Airway epithelial cell (primary cell): ENCODE data around the gene ARMCX2. TPM values are rescaled to one million over a fixed set of nuclear protein-coding genes. Genes with fewer than 3 reads are reported as not detected.

Experiments used
- total RNA-seq: library from RNA; depleted of rRNA; stranded (reverse); fragments of >200 nt; gene quantifications from 2 replicates; pipeline ENCODE4 v1.2.3, GENCODE V29; 2015

Gene ARMCX2
- total RNA-seq = 20.0 and 25.5 TPM in 2 replicates

DNA sequence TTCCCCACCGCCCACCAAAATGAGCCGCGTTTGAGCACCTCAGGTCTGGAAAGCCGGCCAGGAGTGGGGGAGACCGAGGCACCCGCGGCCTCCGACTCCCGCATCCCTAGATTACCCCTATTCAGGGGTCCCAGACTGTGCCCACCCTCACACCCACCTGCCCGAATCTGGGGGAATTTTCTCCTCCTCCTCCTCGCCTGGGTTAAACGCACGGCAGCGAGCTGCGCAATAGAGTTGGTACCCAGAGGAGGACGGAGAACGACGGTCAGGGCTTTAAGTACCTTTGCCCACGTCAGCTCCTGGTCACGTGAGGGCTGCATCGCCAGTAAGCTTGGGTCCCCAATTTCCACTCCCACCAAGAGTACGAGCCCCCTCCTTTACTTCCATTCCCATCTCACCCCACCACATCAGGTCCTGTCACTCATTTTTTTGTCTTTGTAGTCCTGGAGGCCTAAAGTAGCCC lies at the start of gene ARMCX2:
Gene ARMCX2, minus strand, starts transcription at position 250 of the 463 bp plus-strand sequence. CDS start 2,262 bp downstream, outside the sequence.

DNA sequence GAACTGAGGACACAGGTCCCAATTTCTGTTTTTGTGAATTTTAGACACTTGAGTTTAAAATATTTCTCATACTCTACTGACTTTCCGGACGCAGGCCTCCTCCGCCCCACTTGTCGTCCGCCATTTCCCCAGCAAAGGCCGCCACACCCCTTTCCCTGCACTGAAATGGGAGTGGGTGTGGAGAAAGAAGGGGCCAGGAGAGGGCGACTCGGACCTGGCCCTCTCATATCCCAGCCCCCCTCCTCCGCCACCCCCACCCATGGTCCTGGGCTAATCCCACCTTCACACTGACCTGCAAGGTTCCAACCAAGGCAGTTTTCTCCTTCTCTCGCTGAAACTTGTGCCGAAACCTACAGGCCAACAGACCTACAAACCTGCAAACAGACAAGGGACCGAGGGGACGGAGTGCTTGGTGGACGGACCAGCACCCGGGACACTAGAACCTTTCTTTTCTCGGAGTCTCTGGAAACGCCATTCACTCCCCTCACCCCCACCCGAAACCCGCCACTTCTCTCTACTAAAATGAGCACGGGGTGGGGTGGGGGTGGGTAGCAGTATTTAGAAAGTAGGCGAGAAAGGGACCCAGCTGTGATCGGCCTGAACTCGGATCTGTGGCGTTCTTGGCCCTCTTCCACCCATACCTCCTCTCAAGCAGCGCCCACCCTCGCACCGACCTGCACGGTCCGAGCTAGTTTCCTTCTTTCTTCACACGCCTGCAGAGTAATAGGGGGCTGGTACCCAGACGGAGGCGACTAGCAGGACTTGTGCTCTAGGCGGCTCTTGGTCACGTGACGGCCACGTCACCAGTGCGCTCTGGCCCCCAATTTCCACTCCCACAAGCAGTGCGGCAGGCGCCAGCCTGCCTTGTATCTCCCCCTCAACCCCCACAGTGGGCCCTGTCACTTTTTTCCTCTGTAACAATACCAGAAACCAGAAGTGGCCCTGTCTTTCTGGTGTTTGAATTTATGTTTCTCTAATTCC lies 42.1 kb downstream of the ARMCX2 start, which contains the start of gene ARMCX6:
Gene ARMCX6, minus strand, starts transcription at position 790 of the 981 bp plus-strand sequence. CDS start 1,380 bp downstream, outside the sequence.

Other genes starting within 250 kb of the ARMCX2 start
- 0.05 and 0.92 TPM in 2 replicates for gene ARMCX4, start 174.4 kb downstream of the ARMCX2 start, total RNA-seq
- gene ARMCX1, start 109.3 kb downstream of the ARMCX2 start, total RNA-seq = 8.4 and 9.2 TPM in 2 replicates
- gene ARMCX6, start 41.9 kb downstream of the ARMCX2 start, total RNA-seq = 8.0 and 13.6 TPM in 2 replicates
- gene ARMCX3, start 36.7 kb downstream of the ARMCX2 start, total RNA-seq = 20.6 and 21.9 TPM in 2 replicates